Uterus (tissue), 2 donors: Measurements from ENCODE around the gene TRAPPC6A.

ENCODE experiments used
- CTCF ChIP-seq, 4 experiments: fragments of 200-600 bp in 2 of 4; fragments of 450-650 bp in 2 of 4; sonication (generic) in 2 of 4; IDR thresholded peaks; one replicate each; pipeline ENCODE4 v1.5.1; 2016 to 2019; ENCODE audit warnings: antibody characterized with exemption in 4 of 4, mild to moderate bottlenecking in 2 of 4, moderate library complexity in 1 of 4
- POLR2A ChIP-seq, 2 donors: fragments of 450-650 bp; IDR thresholded peaks; one replicate each; pipeline ENCODE4 v1.6.1; 2016; ENCODE audit warnings: antibody characterized with exemption in 2 of 2, mild to moderate bottlenecking in 1 of 2, moderate library complexity in 1 of 2

GRCh38 chr19:45130236-45130635, 47.8 kb downstream of the TRAPPC6A start:
- TF ChIP-seq CTCF (IDR thresholded peaks at IDR 0.05) (no peak), POLR2A (IDR thresholded peaks at IDR 0.05) (no peak)
